ENCODE data around the gene GPRIN2. TPM values are rescaled to one million over a fixed set of nuclear protein-coding genes. Genes with fewer than 3 reads are reported as not detected.

Gene GPRIN2
- total RNA-seq, 1 experiment from 2014 or later = 10.5 TPM

GRCh38 chr10:46538155-46538554 is 18.3 kb downstream of the GPRIN2 start:
- H3K18ac ChIP-seq (ENCODE audit: insufficient read length, low read depth, low read length) = no peak overlapping the region
- H3T11ph ChIP-seq (ENCODE audit: low read length) = no peak overlapping the region
- H3K36me3 Mint-ChIP-seq (ENCODE audit: insufficient read depth in 1 of 3, low read depth in 3 of 3) = no peaks in the 10 kb centered on the region

More at GRCh38 chr10:46538155-46538554, 18.3 kb downstream of the GPRIN2 start:
- Mint-ChIP-seq H3K4me1 (peaks cover 30 to 39% of the 10 kb centered on the region in 2 experiments), H3K27me3 (ENCODE audit: low read depth) (peaks cover 26% of the 10 kb centered on the region), H3K27ac (no peak overlapping the region), H3K9me3 (no peaks in the 10 kb centered on the region), H3K4me3 (no peak overlapping the region)
- no peaks in the 10 kb centered on the region for H4K20me1 ChIP-seq (ENCODE audit: control insufficient read depth, insufficient read depth, insufficient read length)
- no peak overlapping the region for H2BK120ac ChIP-seq (ENCODE audit: low read depth, low read length, poor library complexity, severe bottlenecking)
- H2BK5ac ChIP-seq (ENCODE audit: insufficient read length, low read length) = no peak overlapping the region
- H3K9ac ChIP-seq (ENCODE audit: extremely low read depth, insufficient read length, low read length) = no peak overlapping the region
- H3K14ac ChIP-seq (ENCODE audit: insufficient read depth, low read length) = no peak overlapping the region
- H3K4ac ChIP-seq (ENCODE audit: low read depth, low read length) = no peak overlapping the region
- no peak overlapping the region for H2BK20ac ChIP-seq (ENCODE audit: low read depth, low read length, poor library complexity, severe bottlenecking)
- H3K23me2 ChIP-seq (ENCODE audit: insufficient read length, low read depth, low read length, poor library complexity, severe bottlenecking) = peaks cover 3% of the 10 kb centered on the region
- no CpG with 5 or more reads among the region's 5 CpGs for WGBS (ENCODE audit: extremely low coverage, insufficient read length, low lambda C conversion rate)
- H4K8ac ChIP-seq (replicated peaks; ENCODE audit: insufficient read length, low read depth, low read length) = no peak overlapping the region
- no peaks in the 10 kb centered on the region for H3K79me1 ChIP-seq (ENCODE audit: insufficient read depth, low read depth, low read length, poor library complexity, severe bottlenecking)
- no peak for DNase-seq
- H4K91ac ChIP-seq (ENCODE audit: insufficient read length, low read depth, low read length) = no peak overlapping the region
- no peak overlapping the region for H2AFZ ChIP-seq (ENCODE audit: low read length)
- no peak overlapping the region for H4K5ac ChIP-seq (ENCODE audit: insufficient read length, low read depth, low read length)
- no peaks in the 10 kb centered on the region for H3K9me3 ChIP-seq (ENCODE audit: control insufficient read depth, low read depth, low read length)
- no peaks in the 10 kb centered on the region; the same call in 1 of the 2 replicates for H3K27me3 ChIP-seq (ENCODE audit: insufficient read depth, low read length)
- no peak overlapping the region for H3K4me2 ChIP-seq (ENCODE audit: insufficient read depth, insufficient read length, low read length)
- H3K79me2 ChIP-seq (ENCODE audit: insufficient read depth, low read length) = no peaks in the 10 kb centered on the region
- no peak overlapping the region for H2BK15ac ChIP-seq (ENCODE audit: low read depth, low read length)
- peaks cover 11% of the 10 kb centered on the region; the same call in 1 of the 2 replicates for H3K4me1 ChIP-seq (ENCODE audit: insufficient read depth, low read length)
- no peak overlapping the region for H2BK12ac ChIP-seq (ENCODE audit: insufficient read length, low read depth, low read length)
- H3K56ac ChIP-seq (ENCODE audit: insufficient read length, low read depth, low read length) = no peak overlapping the region
- no peak overlapping the region for H3K23ac ChIP-seq (ENCODE audit: insufficient read length, low read depth, low read length)
- H2AK5ac ChIP-seq (ENCODE audit: insufficient read length, low read length) = no peak overlapping the region
- TF ChIP-seq CTCF (conservative IDR thresholded peaks at IDR 0.05) = no peak
- no peak overlapping the region for H3K27ac ChIP-seq (ENCODE audit: insufficient read length, low read depth, low read length)

Data from H9 (cell line).